PC-9 (cell line): ENCODE measurements around the gene BRWD1. TPM values are rescaled to one million over a fixed set of nuclear protein-coding genes. Genes with fewer than 3 reads are reported as not detected.

ENCODE experiments used
- BruUV-seq: library from RNA; stranded (reverse); fragments of 400-500 nt; replicated peaks from 2 replicates; lab custom pipeline; 2021; lab: Mats Ljungman, UMichigan
- CTCF ChIA-PET: fragments of 300-600 bp; sonication (Branson Sonifier 250); formaldehyde crosslinking; loops from one replicate; lab custom pipeline; 2022; ENCODE audit warnings: antibody characterized with exemption; lab: Charles Lee
- POLR2A ChIA-PET: fragments of 300-600 bp; sonication (Branson Sonifier 250); formaldehyde crosslinking; loops from one replicate; lab custom pipeline; 2022; ENCODE audit warnings: antibody characterized with exemption; ENCODE audit not compliant: unreplicated experiment; lab: Charles Lee
- DNase-seq, 2 experiments: peaks; one replicate each; pipeline versions ENCODE4 v3.0.0 to v3.0.0-alpha.2; 2015 to 2022; ENCODE audit warnings: mixed read lengths in 1 of 2
- H2AFZ ChIP-seq: fragments of 200-600 bp; sonication (generic); 2 replicates; pipeline ENCODE4 v1.8.1; 2017; ENCODE audit warnings: antibody characterized with exemption
- H3F3A ChIP-seq: fragments of 200-600 bp; sonication (generic); 2 replicates; pipeline ENCODE4 v1.8.1; 2017; ENCODE audit warnings: antibody characterized with exemption, mild to moderate bottlenecking, low read depth; ENCODE audit not compliant: insufficient read depth
- H3K27ac ChIP-seq: fragments of 200-600 bp; sonication (generic); 2 replicates; pipeline ENCODE4 v1.6.1; 2016; ENCODE audit warnings: mixed run types
- H3K27me3 ChIP-seq: fragments of 200-600 bp; sonication (generic); 2 replicates; pipeline ENCODE4 v1.6.1; 2016; ENCODE audit warnings: low read depth, mixed run types; ENCODE audit not compliant: insufficient read depth
- H3K36me3 ChIP-seq: fragments of 200-600 bp; sonication (generic); 2 replicates; pipeline ENCODE4 v1.6.1; 2016; ENCODE audit warnings: low read depth, mixed run types
- H3K4me1 ChIP-seq: fragments of 200-600 bp; sonication (generic); replicated peaks from 2 replicates; pipeline ENCODE4 v1.6.1; 2016; ENCODE audit warnings: mixed run types; ENCODE audit not compliant: insufficient read depth
- H3K4me2 ChIP-seq: fragments of 200-600 bp; sonication (generic); 2 replicates; pipeline ENCODE4 v1.6.1; 2017; ENCODE audit warnings: mixed run types
- H3K4me3 ChIP-seq: fragments of 200-600 bp; sonication (generic); 2 replicates; pipeline ENCODE4 v1.6.1; 2016; ENCODE audit warnings: mixed run types
- H3K79me2 ChIP-seq: fragments of 200-600 bp; sonication (generic); 2 replicates; pipeline ENCODE4 v1.6.1; 2017; ENCODE audit warnings: low read depth, mixed run types
- H3K9me2 ChIP-seq: fragments of 200-600 bp; sonication (generic); 2 replicates; pipeline ENCODE4 v1.8.1; 2017; ENCODE audit warnings: mild to moderate bottlenecking; ENCODE audit not compliant: insufficient read depth
- H3K9me3 ChIP-seq: fragments of 200-600 bp; sonication (generic); 2 replicates; pipeline ENCODE4 v1.8.1; 2016; ENCODE audit warnings: low read depth; ENCODE audit not compliant: insufficient read depth
- H4K20me1 ChIP-seq: fragments of 200-600 bp; sonication (generic); 2 replicates; pipeline ENCODE4 v1.8.1; 2017; ENCODE audit not compliant: insufficient read depth
- CTCF ChIP-seq: fragments of 200-600 bp; sonication (generic); conservative IDR thresholded peaks from 2 replicates; pipeline ENCODE4 v1.6.1; 2017; ENCODE audit warnings: mixed run types, antibody characterized with exemption, mild to moderate bottlenecking, moderate library complexity
- EZH2 ChIP-seq: fragments of 200-600 bp; sonication (generic); IDR thresholded peaks from 2 replicates; pipeline ENCODE4 v1.8.0; 2017; ENCODE audit warnings: antibody characterized with exemption, low read depth
- intact Hi-C: fragments of 100-400 bp; cut with micrococcal nuclease; formaldehyde crosslinking; loops from one replicate; pipeline ENCODE4 v1.10.0; 2022; ENCODE audit not compliant: unreplicated experiment
- total RNA-seq: library from RNA; stranded (reverse); gene quantifications from 2 replicates; pipeline ENCODE4 v1.2.3, GENCODE V29; 2021

The BRWD1 gene
- total RNA-seq, 1 experiment from 2014 or later, result 42.9 TPM

- H3F3A ChIP-seq, result no peaks in the 10 kb centered on the region
- no TSS peak for BruUV-seq
- H3K9me3 ChIP-seq, result no peaks in the 10 kb centered on the region
- H3K9me2 ChIP-seq, result no peaks in the 10 kb centered on the region
- H3K4me2 ChIP-seq, result no peak overlapping the region
- intact Hi-C loops, result loop anchor here (10.0 kb wide), 1 partner anchor 665 kb away; no protein-coding TSS in a partner anchor
- 0 out of 2 replicates have a peak, but pooled peaks cover 1% of the 10 kb centered on the region for H4K20me1 ChIP-seq
- ChIA-PET CTCF (no interaction called here), POLR2A (no interaction called here)
- no peak overlapping the region for H3K27ac ChIP-seq
- no peak for TF ChIP-seq CTCF
- TF ChIP-seq EZH2, result no peak
- H2AFZ ChIP-seq, result no peak overlapping the region
- no peaks in the 10 kb centered on the region for H3K79me2 ChIP-seq
- H3K36me3 ChIP-seq, result no peaks in the 10 kb centered on the region
- H3K4me1 ChIP-seq, result no peaks in the 10 kb centered on the region
- no peak overlapping the region for H3K4me3 ChIP-seq
- DNase-seq, result no peak
- H3K27me3 ChIP-seq, result no peaks in the 10 kb centered on the region
Observed at GRCh38 chr21:39169906-39170305, 143.5 kb downstream of the BRWD1 start.

DNA sequence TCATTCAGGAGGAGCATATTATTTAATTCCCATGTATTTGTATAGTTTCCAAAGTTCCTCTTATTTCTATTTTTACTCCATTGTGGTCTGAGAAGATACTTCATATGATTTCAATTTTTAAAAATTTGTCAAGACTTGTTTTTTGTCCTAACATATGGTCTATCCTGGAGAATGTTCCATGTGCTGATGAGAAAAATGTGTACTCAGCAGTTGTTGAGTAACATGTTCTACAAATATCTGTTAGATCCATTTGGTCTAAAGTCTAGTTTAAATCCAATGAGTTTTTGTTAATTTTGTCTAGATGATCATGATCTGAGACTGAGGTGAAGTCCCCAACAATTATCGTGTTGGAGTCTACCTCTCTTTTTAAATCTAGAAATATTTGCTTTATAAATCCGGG, 144.6 kb downstream of the BRWD1 start:
- Histone ChIP-seq H3K4me1 (no peaks in the 10 kb centered on the region), H3K9me3 (no peaks in the 10 kb centered on the region), H3K79me2 (no peaks in the 10 kb centered on the region), H3K27me3 (no peaks in the 10 kb centered on the region), H3K4me2 (no peak overlapping the region), H3K27ac (no peak overlapping the region), H2AFZ (no peak overlapping the region), H3K9me2 (no peaks in the 10 kb centered on the region), H3K36me3 (no peaks in the 10 kb centered on the region), H3F3A (no peaks in the 10 kb centered on the region), H4K20me1 (no peaks in the 10 kb centered on the region), H3K4me3 (no peak overlapping the region)
- ChIA-PET POLR2A (no interaction called here), CTCF (no interaction called here)
- TF ChIP-seq CTCF (no peak), EZH2 (no peak)
- intact Hi-C loops, result no loop called here
- BruUV-seq, result no TSS peak
- no peak for DNase-seq

- CTCF ChIA-PET, result no interaction called here
- no TSS peak for BruUV-seq
Observed at GRCh38 chr21:39164523-39164922, 148.9 kb downstream of the BRWD1 start.

More at GRCh38 chr21:39164523-39164922, 148.9 kb downstream of the BRWD1 start:
- Histone ChIP-seq H3K9me2 (no peaks in the 10 kb centered on the region), H3K27ac (no peak overlapping the region), H3K9me3 (peaks cover 4% of the 10 kb centered on the region; the same call in 1 of the 2 replicates), H3K79me2 (no peaks in the 10 kb centered on the region), H3K27me3 (no peaks in the 10 kb centered on the region), H3K4me3 (no peak overlapping the region), H4K20me1 (no peaks in the 10 kb centered on the region), H3K36me3 (no peaks in the 10 kb centered on the region), H3F3A (no peaks in the 10 kb centered on the region), H2AFZ (no peak overlapping the region), H3K4me1 (no peaks in the 10 kb centered on the region), H3K4me2 (no peak overlapping the region)
- DNase-seq, result no peak
- TF ChIP-seq EZH2 (no peak), CTCF (no peak)
- intact Hi-C loops, result no loop called here
- POLR2A ChIA-PET, result no interaction called here
